Spleen (tissue), 11 donors: ENCODE data around the gene MINK1. TPM values are rescaled to one million over a fixed set of nuclear protein-coding genes. Genes with fewer than 3 reads are reported as not detected.

Experiments
- DNase-seq: peaks from one replicate; pipeline ENCODE4 v3.0.0-alpha.2; 2020
- H3K27ac ChIP-seq, 8 donors: fragments of 200-600 bp; sonication (generic) in 7 of 8; 1 replicate in 4 of 8; 2 replicates in 4 of 8; pipeline versions ENCODE4 v1.5.0 to v1.8.0; 2016 to 2021; ENCODE audit warnings: inconsistent platforms in 4 of 8, mild to moderate bottlenecking in 4 of 8, moderate library complexity in 1 of 8
- H3K27me3 ChIP-seq, 7 donors: fragments of 200-600 bp; sonication (generic) in 6 of 7; replicated peaks in 1 of 7; 1 replicate in 4 of 7; 2 replicates in 3 of 7; pipeline versions ENCODE4 v1.5.0 to v1.8.0; 2016 to 2021; ENCODE audit warnings: inconsistent platforms in 3 of 7, mild to moderate bottlenecking in 1 of 7
- H3K36me3 ChIP-seq, 6 donors: fragments of 200-600 bp; sonication (generic) in 5 of 6; 1 replicate in 4 of 6; 2 replicates in 2 of 6; pipeline versions ENCODE4 v1.5.0 to v1.8.0; 2016 to 2021; ENCODE audit warnings: inconsistent platforms in 2 of 6
- H3K4me1 ChIP-seq, 6 donors: fragments of 200-600 bp; sonication (generic) in 5 of 6; 1 replicate in 3 of 6; 2 replicates in 3 of 6; pipeline versions ENCODE4 v1.5.0 to v1.8.0; 2016 to 2021; ENCODE audit warnings: inconsistent platforms in 3 of 6
- H3K4me3 ChIP-seq, 8 donors: fragments of 200-600 bp; sonication (generic) in 7 of 8; 1 replicate in 4 of 8; 2 replicates in 4 of 8; pipeline versions ENCODE4 v1.5.0 to v1.8.0; 2016 to 2021; ENCODE audit warnings: inconsistent platforms in 4 of 8, mild to moderate bottlenecking in 4 of 8, moderate library complexity in 2 of 8
- H3K9me3 ChIP-seq, 8 donors: fragments of 200-600 bp; sonication (generic) in 7 of 8; 1 replicate in 4 of 8; 2 replicates in 4 of 8; pipeline versions ENCODE4 v1.5.0 to v1.8.0; 2016 to 2021; ENCODE audit warnings: inconsistent platforms in 4 of 8
- POLR2A ChIP-seq, 3 donors: fragments of 450-650 bp; IDR thresholded peaks; one replicate each; pipeline ENCODE4 v1.5.1; 2017; ENCODE audit warnings: antibody characterized with exemption in 3 of 3, mild to moderate bottlenecking in 1 of 3
- POLR2AphosphoS5 ChIP-seq, 3 donors: sonication (generic); formaldehyde crosslinking; IDR thresholded peaks; one replicate each; pipeline ENCODE4 v1.5.1; 2017; ENCODE audit warnings: antibody characterized with exemption in 3 of 3
- WGBS, 5 donors: extraction: QIAGEN DNeasy Blood & Tissue Kit in 3 of 5; methylation state at CpG; one replicate each; pipeline versions ENCODE4 v1.1.5 to v1.1.7; 2013 to 2018; 5-methylcytosine and 5-hydroxymethylcytosine counted together
- intact Hi-C: fragments of 100-400 bp; cut with DNase I; formaldehyde crosslinking; loops from one replicate; pipeline ENCODE4 v1.15.0; 2023; ENCODE audit warnings: low total_unique reads
- polyA plus RNA-seq, 3 donors: library from polyadenylated mRNA; stranded (reverse); fragments of 200-250 nt; gene quantifications; one replicate each; pipeline ENCODE4 v1.2.1, GENCODE V29; 2013
- total RNA-seq, 7 donors: library from RNA; depleted of rRNA in 3 of 7; stranded (reverse); fragments of >200 nt in 3 of 7; fragmentation: NEBNext Ultra II Directional in 4 of 7; extraction: Animal tissue kit (Norgen Biotek cat#: 25700) in 4 of 7; gene quantifications; one replicate each; pipeline versions ENCODE4 v1.1.0 to v1.2.1, GENCODE V29; 2016 to 2021
- TF ChIP-seq, protein P1 (sequence below), 11 experiments: fragments of 200-600 bp in 7 of 11; fragments of 450-650 bp in 4 of 11; sonication (generic) in 4 of 11; IDR thresholded peaks in 8 of 11; conservative IDR thresholded peaks in 3 of 11; 1 replicate in 7 of 11; 2 replicates in 4 of 11; pipeline versions ENCODE4 v1.4.0 to v1.8.0; 2016 to 2021; ENCODE audit warnings: antibody characterized with exemption in 11 of 11, inconsistent platforms in 4 of 11, mild to moderate bottlenecking in 1 of 11
- donor health status: healthy with polysubstance abuse.
- donor health status: DM: no; HTN: no; CAD: no; lungs with moderate emphysema.
- donor health status: DM: no; HTN: no; CAD: no.
- donor health status: Bipolar disorder and iron deficiency.
- donor health status: healthy.
- donor health status: DM: no; HTN: no; CAD: no.
- donor health status: DM: yes; HTN: yes; CAD: no.

The MINK1 gene
- total and polyA plus RNA-seq, 10 donors = 15.9 to 129 (median 80.6) TPM

DNA sequence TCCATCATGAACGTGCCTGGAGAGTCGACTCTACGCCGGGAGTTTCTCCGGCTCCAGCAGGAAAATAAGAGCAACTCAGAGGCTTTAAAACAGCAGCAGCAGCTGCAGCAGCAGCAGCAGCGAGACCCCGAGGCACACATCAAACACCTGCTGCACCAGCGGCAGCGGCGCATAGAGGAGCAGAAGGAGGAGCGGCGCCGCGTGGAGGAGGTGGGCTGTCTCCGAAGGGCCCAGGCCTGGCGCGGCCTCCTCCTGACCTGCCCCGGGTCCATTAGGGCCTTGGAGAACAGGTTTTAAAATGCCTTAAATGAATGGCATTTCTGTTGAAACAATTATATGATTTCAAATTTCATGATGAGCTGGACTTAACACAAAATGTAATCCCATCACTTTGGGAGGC lies 54.4 kb downstream of the MINK1 start:
- DNase-seq = no peak
- peaks cover 0 to 8% (median 0%) of the 10 kb centered on the region in 6 donors for H3K4me1 ChIP-seq
- no peaks in the 10 kb centered on the region for H3K9me3 ChIP-seq
- intact Hi-C loops = loop anchor here (5.0 to 10.0 kb wide), 3 partner anchors 100 to 323 kb away; partner anchors contain the start of genes GGT6, GLTPD2, PELP1 and VMO1
- peak in 1 of 3 donors; percentile 48 for TF ChIP-seq POLR2AphosphoS5 (IDR thresholded peaks at IDR 0.05)
- TF ChIP-seq, protein P1, sequence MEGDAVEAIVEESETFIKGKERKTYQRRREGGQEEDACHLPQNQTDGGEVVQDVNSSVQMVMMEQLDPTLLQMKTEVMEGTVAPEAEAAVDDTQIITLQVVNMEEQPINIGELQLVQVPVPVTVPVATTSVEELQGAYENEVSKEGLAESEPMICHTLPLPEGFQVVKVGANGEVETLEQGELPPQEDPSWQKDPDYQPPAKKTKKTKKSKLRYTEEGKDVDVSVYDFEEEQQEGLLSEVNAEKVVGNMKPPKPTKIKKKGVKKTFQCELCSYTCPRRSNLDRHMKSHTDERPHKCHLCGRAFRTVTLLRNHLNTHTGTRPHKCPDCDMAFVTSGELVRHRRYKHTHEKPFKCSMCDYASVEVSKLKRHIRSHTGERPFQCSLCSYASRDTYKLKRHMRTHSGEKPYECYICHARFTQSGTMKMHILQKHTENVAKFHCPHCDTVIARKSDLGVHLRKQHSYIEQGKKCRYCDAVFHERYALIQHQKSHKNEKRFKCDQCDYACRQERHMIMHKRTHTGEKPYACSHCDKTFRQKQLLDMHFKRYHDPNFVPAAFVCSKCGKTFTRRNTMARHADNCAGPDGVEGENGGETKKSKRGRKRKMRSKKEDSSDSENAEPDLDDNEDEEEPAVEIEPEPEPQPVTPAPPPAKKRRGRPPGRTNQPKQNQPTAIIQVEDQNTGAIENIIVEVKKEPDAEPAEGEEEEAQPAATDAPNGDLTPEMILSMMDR (IDR thresholded peaks at IDR 0.05 in 8 of 11, conservative IDR thresholded peaks at IDR 0.05 in 3 of 11) = no peak
- H3K27me3 ChIP-seq = no peaks in the 10 kb centered on the region
- H3K36me3 ChIP-seq = peaks cover 8 to 98% (median 75%) of the 10 kb centered on the region in 6 donors
- H3K4me3 ChIP-seq = no peak overlapping the region
- H3K27ac ChIP-seq = no peak overlapping the region
- 94 to 96% (median 94%) methylated on average over 18 of the region's 18 CpGs for WGBS, 5 donors

DNA sequence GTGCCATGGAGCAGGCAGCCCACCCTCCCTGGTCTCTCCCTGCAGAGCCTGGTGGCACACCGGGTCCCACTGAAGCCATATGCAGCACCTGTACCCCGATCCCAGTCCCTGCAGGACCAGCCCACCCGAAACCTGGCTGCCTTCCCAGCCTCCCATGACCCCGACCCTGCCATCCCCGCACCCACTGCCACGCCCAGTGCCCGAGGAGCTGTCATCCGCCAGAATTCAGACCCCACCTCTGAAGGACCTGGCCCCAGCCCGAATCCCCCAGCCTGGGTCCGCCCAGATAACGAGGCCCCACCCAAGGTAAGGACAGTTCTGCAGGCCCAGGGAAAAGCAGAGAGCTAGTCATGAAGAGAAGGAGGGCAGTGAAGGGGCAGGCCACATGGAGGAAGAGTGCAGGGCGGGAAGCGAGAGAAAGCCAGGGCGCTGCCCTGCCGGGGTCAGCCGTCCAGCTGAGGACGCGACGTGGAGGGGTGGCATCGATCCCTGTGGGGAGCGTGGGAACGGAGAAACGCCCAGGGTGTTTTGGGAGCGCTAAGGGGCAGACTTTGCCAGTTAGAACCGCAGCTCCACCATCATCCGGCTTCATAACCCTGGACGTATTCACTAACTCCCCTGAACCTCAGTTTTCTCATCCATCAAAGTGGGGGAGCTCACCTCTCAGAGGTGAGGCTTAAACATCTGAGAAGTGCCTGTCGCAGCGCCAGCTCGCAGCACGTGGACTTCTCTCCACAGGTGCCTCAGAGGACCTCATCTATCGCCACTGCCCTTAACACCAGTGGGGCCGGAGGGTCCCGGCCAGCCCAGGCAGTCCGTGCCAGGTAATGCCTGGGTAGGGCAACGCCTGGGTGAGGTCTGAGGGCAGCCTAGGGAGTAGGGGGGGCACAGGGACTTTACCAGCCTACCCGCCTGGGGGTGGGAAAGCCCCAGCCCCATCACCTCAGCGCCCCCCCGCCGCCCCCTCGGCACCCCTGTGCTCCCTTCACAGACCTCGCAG lies 58.6 kb downstream of the MINK1 start:
- Histone ChIP-seq H3K9me3 (no peaks in the 10 kb centered on the region), H3K27ac (no peak overlapping the region), H3K4me1 (peaks cover 0 to 8% (median 0%) of the 10 kb centered on the region in 6 donors), H3K36me3 (peaks cover 8 to 100% (median 90%) of the 10 kb centered on the region in 6 donors), H3K27me3 (no peaks in the 10 kb centered on the region), H3K4me3 (no peak overlapping the region)
- DNase-seq = no peak
- 92 to 96% (median 94%) methylated on average over 38 to 42 of the region's 42 CpGs for WGBS, 5 donors
- intact Hi-C loops = no loop called here
- TF ChIP-seq, protein P1 (IDR thresholded peaks at IDR 0.05 in 8 of 11, conservative IDR thresholded peaks at IDR 0.05 in 3 of 11) = no peak
- no peak for TF ChIP-seq POLR2A (IDR thresholded peaks at IDR 0.05)
- no peak for TF ChIP-seq POLR2AphosphoS5 (IDR thresholded peaks at IDR 0.05)

DNA sequence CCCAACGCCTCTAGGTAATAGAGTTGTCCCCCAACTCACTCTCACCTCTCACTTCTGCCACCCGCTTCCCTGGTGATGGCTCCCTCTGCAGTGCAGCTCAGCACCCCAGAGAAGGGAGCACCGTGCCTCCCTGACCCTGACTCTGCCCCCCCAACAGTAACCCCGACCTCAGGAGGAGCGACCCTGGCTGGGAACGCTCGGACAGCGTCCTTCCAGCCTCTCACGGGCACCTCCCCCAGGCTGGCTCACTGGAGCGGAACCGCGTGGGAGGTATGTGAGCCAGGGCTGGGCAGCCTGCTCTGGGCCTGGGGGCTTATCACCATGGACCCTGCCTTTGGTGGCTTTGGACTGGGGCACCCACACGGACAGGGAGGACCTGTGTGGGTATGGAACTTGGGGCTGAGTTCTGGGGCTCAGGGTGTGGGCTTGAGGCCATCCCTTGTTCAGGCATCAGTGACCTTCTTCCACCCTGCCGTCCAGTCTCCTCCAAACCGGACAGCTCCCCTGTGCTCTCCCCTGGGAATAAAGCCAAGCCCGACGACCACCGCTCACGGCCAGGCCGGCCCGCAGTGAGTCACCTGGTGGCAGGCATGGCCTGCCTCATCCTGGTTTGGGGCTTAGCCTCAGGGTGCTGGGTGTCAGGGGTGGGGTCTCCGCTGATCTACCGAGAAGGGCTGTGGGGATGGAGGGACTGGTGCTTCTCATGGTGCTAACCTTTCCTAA lies 59.5 kb downstream of the MINK1 start:
- WGBS, 5 donors = 84 to 93% (median 88%) methylated on average over 14 to 23 of the region's 23 CpGs
- H3K27ac ChIP-seq = no peak overlapping the region
- TF ChIP-seq POLR2AphosphoS5 (IDR thresholded peaks at IDR 0.05) = peak in 1 of 3 donors; percentile 6
- TF ChIP-seq POLR2A (IDR thresholded peaks at IDR 0.05) = no peak
- peaks cover 0 to 8% (median 0%) of the 10 kb centered on the region in 6 donors for H3K4me1 ChIP-seq
- no peaks in the 10 kb centered on the region for H3K9me3 ChIP-seq
- H3K36me3 ChIP-seq = peaks cover 8 to 100% (median 85%) of the 10 kb centered on the region in 6 donors
- intact Hi-C loops = no loop called here
- H3K27me3 ChIP-seq = no peaks in the 10 kb centered on the region
- DNase-seq = no peak
- H3K4me3 ChIP-seq = no peak overlapping the region

DNA sequence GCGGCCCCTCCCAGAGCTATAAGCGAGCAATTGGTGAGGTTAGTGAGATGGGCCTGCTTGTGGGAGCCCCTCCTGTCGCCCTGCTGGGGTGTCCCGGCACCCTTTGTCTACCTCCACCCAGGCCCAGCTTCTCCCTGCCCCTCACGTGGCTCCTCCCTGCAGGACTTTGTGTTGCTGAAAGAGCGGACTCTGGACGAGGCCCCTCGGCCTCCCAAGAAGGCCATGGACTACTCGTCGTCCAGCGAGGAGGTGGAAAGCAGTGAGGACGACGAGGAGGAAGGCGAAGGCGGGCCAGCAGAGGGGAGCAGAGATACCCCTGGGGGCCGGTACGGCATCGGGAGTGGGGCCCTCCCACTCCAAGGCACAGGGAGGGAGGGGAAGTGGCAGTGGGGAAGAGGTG lies 60.1 kb downstream of the MINK1 start:
- no peak for DNase-seq
- 85 to 95% (median 87%) methylated on average over 17 to 18 of the region's 18 CpGs for WGBS, 5 donors
- no peaks in the 10 kb centered on the region for H3K27me3 ChIP-seq
- peaks cover 0 to 10% (median 2%) of the 10 kb centered on the region in 6 donors for H3K4me1 ChIP-seq
- intact Hi-C loops = no loop called here
- no peak overlapping the region for H3K4me3 ChIP-seq
- H3K9me3 ChIP-seq = no peaks in the 10 kb centered on the region
- H3K36me3 ChIP-seq = peaks cover 8 to 96% (median 79%) of the 10 kb centered on the region in 6 donors
- peak in 1 of 3 donors; percentile 7 for TF ChIP-seq POLR2AphosphoS5 (IDR thresholded peaks at IDR 0.05)
- TF ChIP-seq POLR2A (IDR thresholded peaks at IDR 0.05) = no peak
- H3K27ac ChIP-seq = no peak overlapping the region
